Upper lobe of right lung (tissue), 1 donor: ENCODE results near the gene VWC2. TPM values are rescaled to one million over a fixed set of nuclear protein-coding genes. Genes with fewer than 3 reads are reported as not detected.

Source experiments
- ATAC-seq: fragments of 200-7000 bp; cut with Tn5 transposase; one replicate; pipeline ENCODE4 v1.9.1; 2020; ENCODE audit warnings: mild to moderate bottlenecking, moderate library complexity
- DNase-seq: peaks from one replicate; pipeline ENCODE4 v3.0.0-alpha.2; 2020
- H3K27ac ChIP-seq: fragments of 200-600 bp; one replicate; pipeline ENCODE4 v1.8.0; 2022
- H3K27me3 ChIP-seq: fragments of 200-600 bp; one replicate; pipeline ENCODE4 v1.8.0; 2022; ENCODE audit warnings: mild to moderate bottlenecking
- H3K36me3 ChIP-seq: fragments of 200-600 bp; one replicate; pipeline ENCODE4 v1.8.0; 2022
- H3K4me1 ChIP-seq: fragments of 200-600 bp; one replicate; pipeline ENCODE4 v1.8.0; 2022
- H3K4me3 ChIP-seq: fragments of 200-600 bp; one replicate; pipeline ENCODE4 v1.8.0; 2022; ENCODE audit warnings: mild to moderate bottlenecking
- H3K9me3 ChIP-seq: fragments of 200-600 bp; one replicate; pipeline ENCODE4 v1.8.0; 2022
- CTCF ChIP-seq: fragments of 200-600 bp; IDR thresholded peaks from one replicate; pipeline ENCODE4 v1.8.0; 2022; ENCODE audit warnings: antibody characterized with exemption
- intact Hi-C: fragments of 100-400 bp; cut with DNase I; formaldehyde crosslinking; loops from one replicate; pipeline ENCODE4 v1.11.0; 2022
- total RNA-seq: library from RNA; stranded (reverse); fragmentation: NEBNext Ultra II Directional; extraction: Animal tissue kit (Norgen Biotek cat#: 25700); gene quantifications from one replicate; pipeline ENCODE4 v1.2.1, GENCODE V29; 2021
- donor health status: DM: no; HTN: yes; CAD: no; lungs with severe emphysema.

Gene VWC2
- total RNA-seq, 1 donor from 2014 or later = 0.23 TPM

DNA sequence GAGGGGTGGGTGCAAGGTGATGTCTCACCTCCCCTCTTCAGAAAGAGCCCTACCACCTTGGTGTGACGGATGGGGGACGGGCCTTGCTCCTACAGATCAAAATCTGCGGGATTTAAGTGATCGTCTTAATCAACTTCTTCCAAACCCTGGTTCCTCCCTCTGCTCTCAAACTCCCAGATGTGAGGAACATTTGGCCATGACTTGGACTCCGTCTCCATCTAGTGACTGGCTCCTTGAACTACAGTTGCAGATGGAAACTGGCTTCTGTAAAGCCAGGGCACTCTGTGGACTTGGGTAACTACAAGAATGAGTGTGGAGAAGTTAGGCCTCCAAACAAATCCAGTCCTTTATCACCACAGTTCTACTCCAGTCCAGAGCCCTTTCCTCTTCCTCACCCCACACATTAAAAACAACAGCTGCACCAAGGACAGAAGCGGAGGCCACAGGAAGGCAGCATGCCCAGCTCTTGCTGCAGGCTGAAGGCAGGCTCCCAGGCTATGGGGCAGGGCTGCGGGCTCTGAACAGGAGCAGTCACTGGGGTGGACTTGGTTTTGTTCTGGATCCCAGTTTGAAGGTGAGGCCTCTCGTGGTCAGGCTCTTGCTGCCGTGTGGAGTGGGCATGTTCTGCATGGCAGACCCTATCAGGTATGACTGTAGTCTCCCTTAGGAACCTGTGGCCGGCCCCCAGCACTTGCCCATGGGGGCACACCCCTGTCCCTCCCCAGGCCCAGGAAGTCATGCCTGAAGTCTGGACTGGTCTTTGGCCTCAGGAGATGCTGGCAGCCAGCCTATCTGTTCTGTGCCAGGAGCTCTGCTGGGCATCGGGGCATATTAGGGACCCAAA, 79.4 kb downstream of the VWC2 start:
- ATAC-seq = peak; percentile 69
- intact Hi-C loops = no loop called here
- Histone ChIP-seq H3K36me3 (no peaks in the 10 kb centered on the region), H3K27me3 (no peaks in the 10 kb centered on the region), H3K9me3 (no peaks in the 10 kb centered on the region), H3K4me3 (no peak overlapping the region), H3K4me1 (no peaks in the 10 kb centered on the region), H3K27ac (no peak overlapping the region)
- peak; percentile 63 for TF ChIP-seq CTCF
- no peak for DNase-seq

DNA sequence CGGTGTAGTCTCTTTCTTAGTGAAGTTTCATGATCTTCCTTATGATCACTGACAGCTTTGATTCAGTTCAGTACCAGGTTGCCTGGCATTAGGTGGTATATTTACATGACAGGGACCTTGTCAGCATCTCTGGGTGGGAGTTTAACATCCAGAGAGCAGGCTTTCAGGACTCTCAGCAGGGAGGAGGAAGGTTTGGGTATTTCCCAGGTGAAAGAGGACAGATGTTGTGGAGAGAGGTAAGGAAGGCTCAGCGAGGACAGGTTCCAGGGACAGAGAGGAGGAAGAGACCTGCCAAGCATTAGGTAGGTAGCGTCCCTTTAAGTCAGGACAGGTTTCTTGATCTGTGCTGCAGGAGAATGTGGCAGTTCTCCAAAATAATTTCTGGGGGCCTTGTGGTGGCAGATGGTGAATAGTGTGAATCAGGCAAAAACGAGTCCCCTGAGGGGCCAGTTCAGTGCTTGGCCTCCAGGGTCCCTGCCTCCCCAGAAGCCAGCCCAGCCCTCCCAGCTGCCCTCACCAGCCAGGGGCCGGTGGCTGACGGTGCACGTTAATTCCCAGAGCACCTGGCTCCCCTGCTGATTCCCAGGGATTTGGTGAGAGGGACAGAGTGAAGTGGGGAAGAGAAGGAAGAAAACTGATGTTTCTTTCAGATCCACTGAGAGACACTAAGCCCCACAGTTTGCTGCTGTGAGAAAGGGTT, 82.0 kb downstream of the VWC2 start:
- intact Hi-C loops = no loop called here
- no peaks in the 10 kb centered on the region for H3K27me3 ChIP-seq

GRCh38 chr7:49860293-49860692, 86.9 kb downstream of the VWC2 start:
- ATAC-seq = no peak
- TF ChIP-seq CTCF = no peak
- no peak for DNase-seq
- Histone ChIP-seq H3K36me3 (no peaks in the 10 kb centered on the region), H3K27me3 (no peaks in the 10 kb centered on the region), H3K4me1 (no peaks in the 10 kb centered on the region), H3K27ac (no peak overlapping the region), H3K9me3 (no peaks in the 10 kb centered on the region), H3K4me3 (no peak overlapping the region)
- intact Hi-C loops = no loop called here

More for the DNA sequence above, 82.0 kb downstream of the VWC2 start:
- no peak for TF ChIP-seq CTCF
- Histone ChIP-seq H3K9me3 (no peaks in the 10 kb centered on the region), H3K4me1 (no peaks in the 10 kb centered on the region), H3K4me3 (no peak overlapping the region), H3K36me3 (no peaks in the 10 kb centered on the region), H3K27ac (no peak overlapping the region)
- ATAC-seq = no peak
- no peak for DNase-seq

GRCh38 chr7:49866076-49866735, 92.8 kb downstream of the VWC2 start:
- no peak for TF ChIP-seq CTCF
- Histone ChIP-seq H3K4me1 (no peaks in the 10 kb centered on the region), H3K36me3 (no peaks in the 10 kb centered on the region), H3K27ac (no peak overlapping the region), H3K9me3 (no peaks in the 10 kb centered on the region), H3K27me3 (no peaks in the 10 kb centered on the region), H3K4me3 (no peak overlapping the region)
- no peak for ATAC-seq
- DNase-seq = no peak
- intact Hi-C loops = no loop called here

DNA sequence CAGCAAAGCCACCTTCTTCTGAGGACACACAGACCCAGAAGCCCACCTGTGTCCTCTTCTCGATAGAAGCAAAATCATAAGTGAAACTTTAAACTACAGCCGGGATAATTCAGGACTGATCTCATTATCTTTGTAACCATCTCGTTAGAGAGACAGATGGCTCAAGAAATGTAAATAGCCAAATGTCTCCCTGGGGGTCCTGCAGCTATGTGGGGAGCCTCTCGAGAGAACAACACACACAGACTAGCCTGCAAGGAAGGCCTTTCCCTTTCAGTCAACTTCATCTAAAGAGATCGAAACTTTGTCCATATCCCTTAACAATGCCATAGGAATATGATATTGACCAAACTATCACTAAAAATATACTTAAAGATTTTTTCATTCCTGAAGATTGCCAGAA, 93.5 kb downstream of the VWC2 start:
- ATAC-seq = no peak
- no peak for DNase-seq
- H3K4me3 ChIP-seq = no peak overlapping the region
- intact Hi-C loops = no loop called here
- no peak overlapping the region for H3K27ac ChIP-seq
- no peaks in the 10 kb centered on the region for H3K36me3 ChIP-seq
- no peaks in the 10 kb centered on the region for H3K9me3 ChIP-seq
- H3K4me1 ChIP-seq = no peaks in the 10 kb centered on the region
- no peaks in the 10 kb centered on the region for H3K27me3 ChIP-seq
- no peak for TF ChIP-seq CTCF
